Left ventricle myocardium inferior (tissue), 1 donor: ENCODE results near the gene SUV39H2. TPM values are rescaled to one million over a fixed set of nuclear protein-coding genes. Genes with fewer than 3 reads are reported as not detected.
"Not testable (repeated sequence)": the region's sequence is repeated elsewhere in the genome, so short reads cannot be mapped to it uniquely, and the experiment has no call there.

Experiments used
- DNase-seq: peaks from one replicate; pipeline ENCODE4 v3.0.0-alpha.2; 2020
- H3K27ac ChIP-seq: fragments of 200-600 bp; replicated peaks from 2 replicates; pipeline ENCODE4 v1.8.0; 2021
- H3K27me3 ChIP-seq: fragments of 200-600 bp; 2 replicates; pipeline ENCODE4 v1.8.0; 2021; ENCODE audit warnings: low read depth
- H3K36me3 ChIP-seq: fragments of 200-600 bp; 2 replicates; pipeline ENCODE4 v1.8.0; 2021
- H3K4me1 ChIP-seq: fragments of 200-600 bp; 2 replicates; pipeline ENCODE4 v1.8.0; 2021
- H3K4me3 ChIP-seq: fragments of 200-600 bp; 2 replicates; pipeline ENCODE4 v1.8.0; 2021; ENCODE audit warnings: mild to moderate bottlenecking, moderate library complexity
- H3K9me3 ChIP-seq: fragments of 200-600 bp; replicated peaks from 2 replicates; pipeline ENCODE4 v1.8.0; 2021
- CTCF ChIP-seq: fragments of 200-600 bp; IDR thresholded peaks from 2 replicates; pipeline ENCODE4 v1.8.0; 2021; ENCODE audit warnings: antibody characterized with exemption, mild to moderate bottlenecking, borderline replicate concordance
- intact Hi-C: fragments of 100-400 bp; cut with micrococcal nuclease; formaldehyde crosslinking; loops from one replicate; pipeline ENCODE4 v1.11.0; 2022
- total RNA-seq: library from RNA; stranded (reverse); fragmentation: NEBNext Ultra II Directional; extraction: Animal tissue kit (Norgen Biotek cat#: 25700); gene quantifications from one replicate; pipeline ENCODE4 v1.2.1, GENCODE V29; 2021
- donor health status: DM: no; HTN: yes; CAD: no; lungs with severe emphysema.

Gene SUV39H2
- total RNA-seq, 1 donor from 2014 or later, result 4.8 TPM

GRCh38 chr10:14936584-14936983, 57.9 kb downstream of the SUV39H2 start:
- no peak for TF ChIP-seq CTCF
- Histone ChIP-seq H3K4me1 (no peaks in the 10 kb centered on the region), H3K4me3 (no peak overlapping the region), H3K27me3 (no peaks in the 10 kb centered on the region), H3K36me3 (peaks cover 59% of the 10 kb centered on the region), H3K27ac (no peak overlapping the region), H3K9me3 (no peaks in the 10 kb centered on the region)
- intact Hi-C loops, result no loop called here
- no peak for DNase-seq

GRCh38 chr10:14938971-14939370, 60.3 kb downstream of the SUV39H2 start:
- intact Hi-C loops, H3K27me3 ChIP-seq, H3K4me3 ChIP-seq, H3K9me3 ChIP-seq, H3K27ac ChIP-seq, DNase-seq, H3K4me1 ChIP-seq: not testable (repeated sequence)
- peaks cover 55% of the 10 kb centered on the region for H3K36me3 ChIP-seq

GRCh38 chr10:14942147-14942949, 63.7 kb downstream of the SUV39H2 start:
- H3K4me1 ChIP-seq, H3K4me3 ChIP-seq, DNase-seq, H3K27me3 ChIP-seq, H3K27ac ChIP-seq, intact Hi-C loops, H3K9me3 ChIP-seq: not testable (repeated sequence)
- peaks cover 66% of the 10 kb centered on the region for H3K36me3 ChIP-seq

- H3K27me3 ChIP-seq, H3K9me3 ChIP-seq, DNase-seq, H3K4me3 ChIP-seq, intact Hi-C loops, H3K4me1 ChIP-seq, H3K27ac ChIP-seq: not testable (repeated sequence)
- peaks cover 69% of the 10 kb centered on the region for H3K36me3 ChIP-seq
These were observed 64.3 kb downstream of the SUV39H2 start for GRCh38 chr10:14942950-14943338.

- Histone ChIP-seq H3K27ac (no peak overlapping the region), H3K9me3 (no peaks in the 10 kb centered on the region), H3K4me1 (no peaks in the 10 kb centered on the region), H3K4me3 (no peak overlapping the region), H3K27me3 (no peaks in the 10 kb centered on the region), H3K36me3 (peaks cover 76% of the 10 kb centered on the region)
- TF ChIP-seq CTCF, result no peak
- no peak for DNase-seq
- intact Hi-C loops, result no loop called here
These were observed 66.4 kb downstream of the SUV39H2 start for GRCh38 chr10:14945108-14945507.

GRCh38 chr10:14947268-14947667, 68.6 kb downstream of the SUV39H2 start:
- no peak for DNase-seq
- no peaks in the 10 kb centered on the region for H3K9me3 ChIP-seq
- no peak overlapping the region for H3K27ac ChIP-seq
- no peak overlapping the region for H3K4me3 ChIP-seq
- H3K36me3 ChIP-seq, result peaks cover 64% of the 10 kb centered on the region
- no peaks in the 10 kb centered on the region for H3K27me3 ChIP-seq
- H3K4me1 ChIP-seq, result peaks cover 3% of the 10 kb centered on the region
- no peak for TF ChIP-seq CTCF
- intact Hi-C loops, result no loop called here

GRCh38 chr10:14949291-14949690, 70.6 kb downstream of the SUV39H2 start:
- intact Hi-C loops, result no loop called here
- DNase-seq, result no peak
- H3K4me1 ChIP-seq, result peaks cover 23% of the 10 kb centered on the region
- H3K27me3 ChIP-seq, result no peaks in the 10 kb centered on the region
- H3K9me3 ChIP-seq, result no peaks in the 10 kb centered on the region
- peaks cover 46% of the 10 kb centered on the region for H3K36me3 ChIP-seq
- no peak for TF ChIP-seq CTCF
- no peak overlapping the region for H3K27ac ChIP-seq
- H3K4me3 ChIP-seq, result no peak overlapping the region
